ENCODE results near the gene DAB2IP.

DNA sequence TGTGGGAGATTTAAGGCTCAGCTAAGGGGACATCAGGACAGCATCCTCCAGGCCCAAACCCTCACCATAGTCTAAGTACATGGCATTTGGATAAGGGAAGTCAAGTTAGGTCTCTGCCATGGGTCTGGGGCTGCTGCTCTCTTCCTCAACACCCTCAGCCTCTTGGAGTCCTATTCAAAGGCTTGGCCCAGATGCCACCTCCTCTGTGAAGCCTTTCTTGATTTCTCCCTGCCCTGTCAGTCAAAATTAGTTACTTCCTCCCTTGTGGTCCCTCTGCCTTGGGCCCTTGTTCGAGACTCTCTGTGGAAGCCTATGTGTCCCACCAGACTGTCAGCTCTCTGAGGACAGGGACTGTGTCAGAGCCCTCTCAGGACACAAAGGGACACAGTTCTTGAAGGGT lies 17.7 kb upstream of the DAB2IP start:
- TF ChIP-seq ZNF114 (CRISPR knock-in tag; IDR thresholded peaks at IDR 0.05) (no peak), CREB1 (CRISPR knock-in tag; IDR thresholded peaks at IDR 0.05; ENCODE audit: low read depth) (no peak), POLR2AphosphoS5 (IDR thresholded peaks at IDR 0.05; ENCODE audit: low read depth) (no peak), JUNB (IDR thresholded peaks at IDR 0.05; ENCODE audit: unreplicated experiment) (no peak), STAT1 (IDR thresholded peaks at IDR 0.05; ENCODE audit: unreplicated experiment) (no peak), EZH2 (IDR thresholded peaks at IDR 0.05; ENCODE audit: low read depth, unreplicated experiment) (no peak)
- TF ChIP-seq, protein P1, sequence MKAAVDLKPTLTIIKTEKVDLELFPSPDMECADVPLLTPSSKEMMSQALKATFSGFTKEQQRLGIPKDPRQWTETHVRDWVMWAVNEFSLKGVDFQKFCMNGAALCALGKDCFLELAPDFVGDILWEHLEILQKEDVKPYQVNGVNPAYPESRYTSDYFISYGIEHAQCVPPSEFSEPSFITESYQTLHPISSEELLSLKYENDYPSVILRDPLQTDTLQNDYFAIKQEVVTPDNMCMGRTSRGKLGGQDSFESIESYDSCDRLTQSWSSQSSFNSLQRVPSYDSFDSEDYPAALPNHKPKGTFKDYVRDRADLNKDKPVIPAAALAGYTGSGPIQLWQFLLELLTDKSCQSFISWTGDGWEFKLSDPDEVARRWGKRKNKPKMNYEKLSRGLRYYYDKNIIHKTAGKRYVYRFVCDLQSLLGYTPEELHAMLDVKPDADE (IDR thresholded peaks at IDR 0.05): no peak
- TF ChIP-seq, protein P2, sequence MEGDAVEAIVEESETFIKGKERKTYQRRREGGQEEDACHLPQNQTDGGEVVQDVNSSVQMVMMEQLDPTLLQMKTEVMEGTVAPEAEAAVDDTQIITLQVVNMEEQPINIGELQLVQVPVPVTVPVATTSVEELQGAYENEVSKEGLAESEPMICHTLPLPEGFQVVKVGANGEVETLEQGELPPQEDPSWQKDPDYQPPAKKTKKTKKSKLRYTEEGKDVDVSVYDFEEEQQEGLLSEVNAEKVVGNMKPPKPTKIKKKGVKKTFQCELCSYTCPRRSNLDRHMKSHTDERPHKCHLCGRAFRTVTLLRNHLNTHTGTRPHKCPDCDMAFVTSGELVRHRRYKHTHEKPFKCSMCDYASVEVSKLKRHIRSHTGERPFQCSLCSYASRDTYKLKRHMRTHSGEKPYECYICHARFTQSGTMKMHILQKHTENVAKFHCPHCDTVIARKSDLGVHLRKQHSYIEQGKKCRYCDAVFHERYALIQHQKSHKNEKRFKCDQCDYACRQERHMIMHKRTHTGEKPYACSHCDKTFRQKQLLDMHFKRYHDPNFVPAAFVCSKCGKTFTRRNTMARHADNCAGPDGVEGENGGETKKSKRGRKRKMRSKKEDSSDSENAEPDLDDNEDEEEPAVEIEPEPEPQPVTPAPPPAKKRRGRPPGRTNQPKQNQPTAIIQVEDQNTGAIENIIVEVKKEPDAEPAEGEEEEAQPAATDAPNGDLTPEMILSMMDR (conservative IDR thresholded peaks at IDR 0.05; ENCODE audit: low read depth in 2 of 2): no peak
- TF ChIP-seq, protein P3, sequence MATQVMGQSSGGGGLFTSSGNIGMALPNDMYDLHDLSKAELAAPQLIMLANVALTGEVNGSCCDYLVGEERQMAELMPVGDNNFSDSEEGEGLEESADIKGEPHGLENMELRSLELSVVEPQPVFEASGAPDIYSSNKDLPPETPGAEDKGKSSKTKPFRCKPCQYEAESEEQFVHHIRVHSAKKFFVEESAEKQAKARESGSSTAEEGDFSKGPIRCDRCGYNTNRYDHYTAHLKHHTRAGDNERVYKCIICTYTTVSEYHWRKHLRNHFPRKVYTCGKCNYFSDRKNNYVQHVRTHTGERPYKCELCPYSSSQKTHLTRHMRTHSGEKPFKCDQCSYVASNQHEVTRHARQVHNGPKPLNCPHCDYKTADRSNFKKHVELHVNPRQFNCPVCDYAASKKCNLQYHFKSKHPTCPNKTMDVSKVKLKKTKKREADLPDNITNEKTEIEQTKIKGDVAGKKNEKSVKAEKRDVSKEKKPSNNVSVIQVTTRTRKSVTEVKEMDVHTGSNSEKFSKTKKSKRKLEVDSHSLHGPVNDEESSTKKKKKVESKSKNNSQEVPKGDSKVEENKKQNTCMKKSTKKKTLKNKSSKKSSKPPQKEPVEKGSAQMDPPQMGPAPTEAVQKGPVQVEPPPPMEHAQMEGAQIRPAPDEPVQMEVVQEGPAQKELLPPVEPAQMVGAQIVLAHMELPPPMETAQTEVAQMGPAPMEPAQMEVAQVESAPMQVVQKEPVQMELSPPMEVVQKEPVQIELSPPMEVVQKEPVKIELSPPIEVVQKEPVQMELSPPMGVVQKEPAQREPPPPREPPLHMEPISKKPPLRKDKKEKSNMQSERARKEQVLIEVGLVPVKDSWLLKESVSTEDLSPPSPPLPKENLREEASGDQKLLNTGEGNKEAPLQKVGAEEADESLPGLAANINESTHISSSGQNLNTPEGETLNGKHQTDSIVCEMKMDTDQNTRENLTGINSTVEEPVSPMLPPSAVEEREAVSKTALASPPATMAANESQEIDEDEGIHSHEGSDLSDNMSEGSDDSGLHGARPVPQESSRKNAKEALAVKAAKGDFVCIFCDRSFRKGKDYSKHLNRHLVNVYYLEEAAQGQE (IDR thresholded peaks at IDR 0.05; ENCODE audit: unreplicated experiment): no peak

Data from GM23338 (cell line).